GM23338 (cell line): Measurements from ENCODE around the gene ATP5MG. TPM values are rescaled to one million over a fixed set of nuclear protein-coding genes. Genes with fewer than 3 reads are reported as not detected.
A peak's percentile ranks its signal among the peaks of the same experiment; 100 is the strongest.

Experiments
- ATAC-seq: fragments of 200-7000 bp; cut with Tn5 transposase; 3 replicates; pipeline ENCODE4 v1.9.1; 2020
- DNase-seq: peaks from one replicate; pipeline ENCODE4 v3.0.0-alpha.2; 2015; ENCODE audit warnings: low spot score
- H2AFZ ChIP-seq: fragments of 200-600 bp; sonication (generic); 2 replicates; pipeline ENCODE4 v1.8.0; 2016; ENCODE audit warnings: antibody characterized with exemption, mild to moderate bottlenecking, moderate library complexity
- H3F3A ChIP-seq: fragments of 200-600 bp; sonication (generic); replicated peaks from 2 replicates; pipeline ENCODE4 v1.8.0; 2017; ENCODE audit warnings: antibody characterized with exemption, mixed run types, low read depth
- H3K27ac ChIP-seq: fragments of 200-600 bp; sonication (generic); 2 replicates; pipeline ENCODE4 v1.6.1; 2016; ENCODE audit warnings: low read depth
- H3K27me3 ChIP-seq: fragments of 200-600 bp; sonication (generic); 2 replicates; pipeline ENCODE4 v1.8.0; 2016; ENCODE audit warnings: mild to moderate bottlenecking, mixed run types, moderate library complexity; ENCODE audit not compliant: insufficient read depth
- H3K36me3 ChIP-seq: fragments of 200-600 bp; sonication (generic); 2 replicates; pipeline ENCODE4 v1.8.0; 2016; ENCODE audit warnings: mild to moderate bottlenecking; ENCODE audit not compliant: insufficient read depth
- H3K4me1 ChIP-seq: fragments of 200-600 bp; sonication (generic); 2 replicates; pipeline ENCODE4 v1.8.0; 2016; ENCODE audit warnings: mild to moderate bottlenecking, moderate library complexity; ENCODE audit not compliant: insufficient read depth
- H3K4me2 ChIP-seq: fragments of 200-600 bp; sonication (generic); 2 replicates; pipeline ENCODE4 v1.7.1; 2017; ENCODE audit warnings: mixed run types
- H3K4me3 ChIP-seq: fragments of 200-600 bp; sonication (generic); 2 replicates; pipeline ENCODE4 v1.6.1; 2016; ENCODE audit warnings: mixed run types
- H3K79me2 ChIP-seq: fragments of 200-600 bp; sonication (generic); replicated peaks from 2 replicates; pipeline ENCODE4 v1.8.0; 2017; ENCODE audit warnings: mild to moderate bottlenecking; ENCODE audit not compliant: insufficient read depth
- H3K9me2 ChIP-seq: fragments of 200-600 bp; sonication (generic); 2 replicates; pipeline ENCODE4 v1.8.0; 2017; ENCODE audit not compliant: insufficient read depth
- H4K20me1 ChIP-seq: fragments of 200-600 bp; sonication (generic); replicated peaks from 2 replicates; pipeline ENCODE4 v1.8.0; 2017; ENCODE audit warnings: mild to moderate bottlenecking; ENCODE audit not compliant: insufficient read depth
- H3K27ac Mint-ChIP-seq: 2 replicates; pipeline ENCODE4 v1.8.0; 2020; ENCODE audit warnings: inconsistent platforms, mild to moderate bottlenecking, moderate library complexity, mixed read lengths
- H3K27me3 Mint-ChIP-seq: 3 replicates; pipeline ENCODE4 v1.8.0; 2022; ENCODE audit warnings: low read depth, mild to moderate bottlenecking, moderate library complexity, mixed read lengths, inconsistent platforms; ENCODE audit not compliant: insufficient read depth, poor library complexity
- H3K36me3 Mint-ChIP-seq: 3 replicates; pipeline ENCODE4 v1.8.0; 2021; ENCODE audit warnings: low read depth, mild to moderate bottlenecking, inconsistent platforms, moderate library complexity, mixed read lengths
- H3K4me1 Mint-ChIP-seq: 3 replicates; pipeline ENCODE4 v1.8.0; 2020; ENCODE audit warnings: mild to moderate bottlenecking, inconsistent platforms, mixed read lengths
- H3K4me3 Mint-ChIP-seq: 3 replicates; pipeline ENCODE4 v1.8.0; 2021; ENCODE audit warnings: moderate library complexity, mild to moderate bottlenecking, inconsistent platforms, mixed read lengths
- H3K9me3 Mint-ChIP-seq: 3 replicates; pipeline ENCODE4 v1.8.0; 2020; ENCODE audit warnings: moderate library complexity, mild to moderate bottlenecking, inconsistent platforms, mixed read lengths
- CREB1 ChIP-seq: fragments of 250-450 bp; sonication (Bioruptor Pico); IDR thresholded peaks from 2 replicates; pipeline ENCODE4 v1.5.0; 2020; ENCODE audit warnings: low read depth, mild to moderate bottlenecking, moderate library complexity
- EZH2phosphoT487 ChIP-seq: fragments of 200-600 bp; sonication (generic); IDR thresholded peaks from one replicate; pipeline ENCODE4 v1.8.1; 2018; ENCODE audit warnings: antibody characterized with exemption; ENCODE audit not compliant: unreplicated experiment
- JUNB ChIP-seq: IDR thresholded peaks from one replicate; pipeline ENCODE4 v1.6.1; 2016; ENCODE audit warnings: antibody characterized with exemption; ENCODE audit not compliant: unreplicated experiment
- NANOG ChIP-seq: IDR thresholded peaks from 2 replicates; pipeline ENCODE4 v1.6.1; 2016; ENCODE audit warnings: antibody characterized with exemption, borderline replicate concordance
- STAT1 ChIP-seq: IDR thresholded peaks from one replicate; pipeline ENCODE4 v1.6.1; 2016; ENCODE audit warnings: antibody characterized with exemption; ENCODE audit not compliant: unreplicated experiment
- ZNF114 ChIP-seq: fragments of 250-450 bp; sonication (Bioruptor Pico); IDR thresholded peaks from 2 replicates; pipeline ENCODE4 v1.5.0; 2020; ENCODE audit warnings: mild to moderate bottlenecking, moderate library complexity
- ZNF331 ChIP-seq: fragments of 250-450 bp; sonication (Bioruptor Pico); IDR thresholded peaks from 2 replicates; pipeline ENCODE4 v1.5.0; 2020; ENCODE audit warnings: low read depth, mild to moderate bottlenecking, moderate library complexity
- polyA plus RNA-seq: library from polyadenylated mRNA; unstranded; fragments of >200 nt; fragmentation: Nextera tagmentation; extraction: Ambion mirVana; gene quantifications from 2 replicates; pipeline ENCODE4 v1.2.1, GENCODE V29; 2016
- total RNA-seq: library from RNA; depleted of rRNA; stranded (reverse); fragments of >200 nt; shearing (Covaris generic); gene quantifications from 2 replicates; pipeline ENCODE4 v1.2.3, GENCODE V29; 2014
- TF ChIP-seq, protein P1 (sequence below): fragments of 250-450 bp; sonication (Bioruptor Pico); IDR thresholded peaks from 2 replicates; pipeline ENCODE4 v1.5.0; 2020; ENCODE audit warnings: mild to moderate bottlenecking, moderate library complexity
- TF ChIP-seq, protein P2 (sequence below): IDR thresholded peaks from one replicate; pipeline ENCODE4 v1.6.1; 2018; ENCODE audit warnings: antibody characterized with exemption; ENCODE audit not compliant: unreplicated experiment

ATP5MG gene
- total and polyA plus RNA-seq, 2 experiments from 2014 or later, result 41.7 to 987 TPM

DNA sequence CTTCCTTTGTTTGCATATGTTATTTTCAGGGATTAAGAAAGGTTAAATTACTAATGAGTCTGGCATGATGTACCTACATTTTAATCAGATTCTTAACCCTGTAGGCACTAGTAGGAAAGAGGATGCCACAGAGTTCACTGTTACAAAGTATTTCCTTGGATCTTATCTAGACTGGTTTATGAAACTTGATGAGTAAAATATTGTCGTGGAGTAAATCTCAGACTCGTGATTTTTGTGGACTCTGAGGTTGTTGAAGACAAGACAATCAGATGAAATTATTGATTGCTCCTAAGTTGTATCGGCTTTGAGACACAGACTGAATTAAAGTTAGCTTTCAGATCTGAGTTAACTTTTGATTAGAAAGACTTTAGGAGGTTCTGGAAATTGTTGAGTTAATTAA lies 40.9 kb downstream of the ATP5MG start (continued):
- TF ChIP-seq, protein P1, sequence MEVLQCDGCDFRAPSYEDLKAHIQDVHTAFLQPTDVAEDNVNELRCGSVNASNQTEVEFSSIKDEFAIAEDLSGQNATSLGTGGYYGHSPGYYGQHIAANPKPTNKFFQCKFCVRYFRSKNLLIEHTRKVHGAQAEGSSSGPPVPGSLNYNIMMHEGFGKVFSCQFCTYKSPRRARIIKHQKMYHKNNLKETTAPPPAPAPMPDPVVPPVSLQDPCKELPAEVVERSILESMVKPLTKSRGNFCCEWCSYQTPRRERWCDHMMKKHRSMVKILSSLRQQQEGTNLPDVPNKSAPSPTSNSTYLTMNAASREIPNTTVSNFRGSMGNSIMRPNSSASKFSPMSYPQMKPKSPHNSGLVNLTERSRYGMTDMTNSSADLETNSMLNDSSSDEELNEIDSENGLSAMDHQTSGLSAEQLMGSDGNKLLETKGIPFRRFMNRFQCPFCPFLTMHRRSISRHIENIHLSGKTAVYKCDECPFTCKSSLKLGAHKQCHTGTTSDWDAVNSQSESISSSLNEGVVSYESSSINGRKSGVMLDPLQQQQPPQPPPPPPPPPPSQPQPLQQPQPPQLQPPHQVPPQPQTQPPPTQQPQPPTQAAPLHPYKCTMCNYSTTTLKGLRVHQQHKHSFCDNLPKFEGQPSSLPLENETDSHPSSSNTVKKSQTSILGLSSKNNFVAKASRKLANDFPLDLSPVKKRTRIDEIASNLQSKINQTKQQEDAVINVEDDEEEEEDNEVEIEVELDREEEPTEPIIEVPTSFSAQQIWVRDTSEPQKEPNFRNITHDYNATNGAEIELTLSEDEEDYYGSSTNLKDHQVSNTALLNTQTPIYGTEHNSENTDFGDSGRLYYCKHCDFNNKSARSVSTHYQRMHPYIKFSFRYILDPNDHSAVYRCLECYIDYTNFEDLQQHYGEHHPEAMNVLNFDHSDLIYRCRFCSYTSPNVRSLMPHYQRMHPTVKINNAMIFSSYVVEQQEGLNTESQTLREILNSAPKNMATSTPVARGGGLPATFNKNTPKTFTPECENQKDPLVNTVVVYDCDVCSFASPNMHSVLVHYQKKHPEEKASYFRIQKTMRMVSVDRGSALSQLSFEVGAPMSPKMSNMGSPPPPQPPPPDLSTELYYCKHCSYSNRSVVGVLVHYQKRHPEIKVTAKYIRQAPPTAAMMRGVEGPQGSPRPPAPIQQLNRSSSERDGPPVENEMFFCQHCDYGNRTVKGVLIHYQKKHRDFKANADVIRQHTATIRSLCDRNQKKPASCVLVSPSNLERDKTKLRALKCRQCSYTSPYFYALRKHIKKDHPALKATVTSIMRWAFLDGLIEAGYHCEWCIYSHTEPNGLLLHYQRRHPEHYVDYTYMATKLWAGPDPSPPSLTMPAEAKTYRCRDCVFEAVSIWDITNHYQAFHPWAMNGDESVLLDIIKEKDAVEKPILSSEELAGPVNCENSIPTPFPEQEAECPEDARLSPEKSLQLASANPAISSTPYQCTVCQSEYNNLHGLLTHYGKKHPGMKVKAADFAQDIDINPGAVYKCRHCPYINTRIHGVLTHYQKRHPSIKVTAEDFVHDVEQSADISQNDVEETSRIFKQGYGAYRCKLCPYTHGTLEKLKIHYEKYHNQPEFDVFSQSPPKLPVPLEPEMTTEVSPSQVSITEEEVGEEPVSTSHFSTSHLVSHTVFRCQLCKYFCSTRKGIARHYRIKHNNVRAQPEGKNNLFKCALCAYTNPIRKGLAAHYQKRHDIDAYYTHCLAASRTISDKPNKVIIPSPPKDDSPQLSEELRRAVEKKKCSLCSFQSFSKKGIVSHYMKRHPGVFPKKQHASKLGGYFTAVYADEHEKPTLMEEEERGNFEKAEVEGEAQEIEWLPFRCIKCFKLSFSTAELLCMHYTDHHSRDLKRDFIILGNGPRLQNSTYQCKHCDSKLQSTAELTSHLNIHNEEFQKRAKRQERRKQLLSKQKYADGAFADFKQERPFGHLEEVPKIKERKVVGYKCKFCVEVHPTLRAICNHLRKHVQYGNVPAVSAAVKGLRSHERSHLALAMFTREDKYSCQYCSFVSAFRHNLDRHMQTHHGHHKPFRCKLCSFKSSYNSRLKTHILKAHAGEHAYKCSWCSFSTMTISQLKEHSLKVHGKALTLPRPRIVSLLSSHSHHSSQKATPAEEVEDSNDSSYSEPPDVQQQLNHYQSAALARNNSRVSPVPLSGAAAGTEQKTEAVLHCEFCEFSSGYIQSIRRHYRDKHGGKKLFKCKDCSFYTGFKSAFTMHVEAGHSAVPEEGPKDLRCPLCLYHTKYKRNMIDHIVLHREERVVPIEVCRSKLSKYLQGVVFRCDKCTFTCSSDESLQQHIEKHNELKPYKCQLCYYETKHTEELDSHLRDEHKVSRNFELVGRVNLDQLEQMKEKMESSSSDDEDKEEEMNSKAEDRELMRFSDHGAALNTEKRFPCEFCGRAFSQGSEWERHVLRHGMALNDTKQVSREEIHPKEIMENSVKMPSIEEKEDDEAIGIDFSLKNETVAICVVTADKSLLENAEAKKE (CRISPR knock-in tag), result no peak
- TF ChIP-seq ZNF331 (CRISPR knock-in tag), result no peak

DNA sequence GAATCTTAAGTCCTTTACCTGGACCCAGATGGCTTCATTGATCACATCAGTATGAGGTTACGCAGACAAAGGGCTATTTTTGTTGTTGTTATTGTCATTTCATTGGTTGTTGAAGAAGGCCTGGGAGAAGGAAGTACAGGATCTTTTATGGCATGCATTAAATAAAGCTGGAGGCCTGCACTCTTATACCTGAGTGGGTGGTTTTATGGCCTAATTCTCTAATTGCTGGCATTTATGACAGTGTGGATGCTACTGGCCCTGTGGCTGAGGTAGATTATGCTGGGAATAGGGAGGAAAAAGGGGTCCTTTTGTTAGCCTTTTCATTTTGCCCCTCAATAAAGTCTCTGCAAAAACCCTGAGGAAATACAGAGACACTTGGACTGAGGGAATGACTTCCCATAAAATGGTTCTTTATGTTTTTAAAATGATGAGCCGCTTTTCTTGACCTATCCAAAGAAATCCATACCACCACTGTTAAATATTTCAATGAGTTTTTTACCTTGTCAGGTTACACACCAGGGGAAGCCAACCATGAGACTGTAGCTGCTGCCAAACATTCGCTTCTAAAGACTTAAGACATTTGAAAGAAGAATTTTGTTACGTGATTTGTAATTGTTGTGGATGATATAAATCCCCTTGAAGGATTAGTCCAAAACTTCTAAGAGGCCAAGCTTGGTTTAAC lies 41.6 kb downstream of the ATP5MG start:
- no peak for ATAC-seq
- H3K4me2 ChIP-seq, result no peak overlapping the region
- H3K4me3 Mint-ChIP-seq, result no peak overlapping the region; the same call in 2 of the 3 replicates
- TF ChIP-seq, protein P2, sequence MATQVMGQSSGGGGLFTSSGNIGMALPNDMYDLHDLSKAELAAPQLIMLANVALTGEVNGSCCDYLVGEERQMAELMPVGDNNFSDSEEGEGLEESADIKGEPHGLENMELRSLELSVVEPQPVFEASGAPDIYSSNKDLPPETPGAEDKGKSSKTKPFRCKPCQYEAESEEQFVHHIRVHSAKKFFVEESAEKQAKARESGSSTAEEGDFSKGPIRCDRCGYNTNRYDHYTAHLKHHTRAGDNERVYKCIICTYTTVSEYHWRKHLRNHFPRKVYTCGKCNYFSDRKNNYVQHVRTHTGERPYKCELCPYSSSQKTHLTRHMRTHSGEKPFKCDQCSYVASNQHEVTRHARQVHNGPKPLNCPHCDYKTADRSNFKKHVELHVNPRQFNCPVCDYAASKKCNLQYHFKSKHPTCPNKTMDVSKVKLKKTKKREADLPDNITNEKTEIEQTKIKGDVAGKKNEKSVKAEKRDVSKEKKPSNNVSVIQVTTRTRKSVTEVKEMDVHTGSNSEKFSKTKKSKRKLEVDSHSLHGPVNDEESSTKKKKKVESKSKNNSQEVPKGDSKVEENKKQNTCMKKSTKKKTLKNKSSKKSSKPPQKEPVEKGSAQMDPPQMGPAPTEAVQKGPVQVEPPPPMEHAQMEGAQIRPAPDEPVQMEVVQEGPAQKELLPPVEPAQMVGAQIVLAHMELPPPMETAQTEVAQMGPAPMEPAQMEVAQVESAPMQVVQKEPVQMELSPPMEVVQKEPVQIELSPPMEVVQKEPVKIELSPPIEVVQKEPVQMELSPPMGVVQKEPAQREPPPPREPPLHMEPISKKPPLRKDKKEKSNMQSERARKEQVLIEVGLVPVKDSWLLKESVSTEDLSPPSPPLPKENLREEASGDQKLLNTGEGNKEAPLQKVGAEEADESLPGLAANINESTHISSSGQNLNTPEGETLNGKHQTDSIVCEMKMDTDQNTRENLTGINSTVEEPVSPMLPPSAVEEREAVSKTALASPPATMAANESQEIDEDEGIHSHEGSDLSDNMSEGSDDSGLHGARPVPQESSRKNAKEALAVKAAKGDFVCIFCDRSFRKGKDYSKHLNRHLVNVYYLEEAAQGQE, result no peak
- TF ChIP-seq CREB1 (CRISPR knock-in tag), result no peak
- no peak for TF ChIP-seq NANOG
- no peak for TF ChIP-seq EZH2phosphoT487
- no peak for TF ChIP-seq ZNF114 (CRISPR knock-in tag)
- no peak for TF ChIP-seq STAT1
- TF ChIP-seq JUNB, result no peak
- H3K9me3 Mint-ChIP-seq, result no peaks in the 10 kb centered on the region; the same call in 2 of the 3 replicates
- H3K9me2 ChIP-seq, result no peaks in the 10 kb centered on the region
- H3K27me3 Mint-ChIP-seq, result peaks cover 3% of the 10 kb centered on the region
- no peaks in the 10 kb centered on the region for H3K27me3 ChIP-seq
- H3K36me3 Mint-ChIP-seq, result peaks cover 20% of the 10 kb centered on the region
- H2AFZ ChIP-seq, result no peak overlapping the region
- no peak for DNase-seq
- peaks cover 52% of the 10 kb centered on the region for H3K4me1 Mint-ChIP-seq
- no peak overlapping the region for H3K27ac ChIP-seq
- H3K4me1 ChIP-seq, result peaks cover 41% of the 10 kb centered on the region
- peaks cover 100% of the 10 kb centered on the region for H3K79me2 ChIP-seq
- peaks cover 89% of the 10 kb centered on the region for H4K20me1 ChIP-seq
- no peaks in the 10 kb centered on the region; the same call in 1 of the 2 replicates for H3F3A ChIP-seq
- peak overlapping the region; percentile 3; the same call in 1 of the 2 replicates for H3K27ac Mint-ChIP-seq
- H3K4me3 ChIP-seq, result no peak overlapping the region
- peaks cover 4% of the 10 kb centered on the region; the same call in 1 of the 2 replicates for H3K36me3 ChIP-seq
